GM10266 (cell line): ENCODE data around the gene ADCY4.

Source experiments
- DNase-seq: peaks from one replicate; pipeline ENCODE4 v3.0.0; 2012; ENCODE audit errors: extremely low spot score
- TF ChIP-seq, protein P1 (sequence below): IDR thresholded peaks from 2 replicates; pipeline ENCODE4 v1.5.1; 2012; ENCODE audit warnings: mild to moderate bottlenecking, low read depth; ENCODE audit not compliant: control insufficient read depth, insufficient read depth; ENCODE audit errors: missing control alignments

ADCY4 gene

DNA sequence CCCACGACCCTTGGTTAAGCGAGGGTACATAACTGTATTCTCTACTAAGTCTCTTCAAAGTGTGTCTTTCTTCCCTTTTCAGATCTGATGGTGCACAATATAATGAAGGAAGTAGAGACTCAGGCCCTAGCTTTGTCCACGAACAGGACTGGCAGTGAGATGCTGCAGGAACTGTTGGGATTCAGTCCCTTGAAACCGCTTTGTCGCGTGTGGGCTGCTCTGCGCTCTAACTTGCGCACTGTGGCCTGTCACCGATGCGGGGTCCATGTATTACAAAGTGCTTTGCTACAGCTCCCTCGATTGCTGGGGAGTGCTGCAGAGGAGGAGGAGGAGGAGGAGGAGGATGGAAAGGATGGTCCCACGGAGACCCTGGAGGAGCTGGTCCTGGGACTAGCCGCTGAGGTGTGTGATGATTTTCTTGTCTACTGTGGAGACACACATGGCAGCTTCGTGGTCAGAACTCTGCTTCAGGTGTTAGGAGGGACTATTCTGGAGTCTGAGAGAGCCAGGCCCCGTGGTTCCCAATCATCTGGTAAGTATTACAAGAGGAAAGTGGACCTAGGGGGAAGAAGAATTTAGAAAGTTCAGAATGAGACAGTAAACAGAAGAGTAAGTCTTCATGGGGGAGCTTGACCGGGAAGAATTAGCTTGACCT is 34.4 kb downstream of the ADCY4 start:
- TF ChIP-seq, protein P1, sequence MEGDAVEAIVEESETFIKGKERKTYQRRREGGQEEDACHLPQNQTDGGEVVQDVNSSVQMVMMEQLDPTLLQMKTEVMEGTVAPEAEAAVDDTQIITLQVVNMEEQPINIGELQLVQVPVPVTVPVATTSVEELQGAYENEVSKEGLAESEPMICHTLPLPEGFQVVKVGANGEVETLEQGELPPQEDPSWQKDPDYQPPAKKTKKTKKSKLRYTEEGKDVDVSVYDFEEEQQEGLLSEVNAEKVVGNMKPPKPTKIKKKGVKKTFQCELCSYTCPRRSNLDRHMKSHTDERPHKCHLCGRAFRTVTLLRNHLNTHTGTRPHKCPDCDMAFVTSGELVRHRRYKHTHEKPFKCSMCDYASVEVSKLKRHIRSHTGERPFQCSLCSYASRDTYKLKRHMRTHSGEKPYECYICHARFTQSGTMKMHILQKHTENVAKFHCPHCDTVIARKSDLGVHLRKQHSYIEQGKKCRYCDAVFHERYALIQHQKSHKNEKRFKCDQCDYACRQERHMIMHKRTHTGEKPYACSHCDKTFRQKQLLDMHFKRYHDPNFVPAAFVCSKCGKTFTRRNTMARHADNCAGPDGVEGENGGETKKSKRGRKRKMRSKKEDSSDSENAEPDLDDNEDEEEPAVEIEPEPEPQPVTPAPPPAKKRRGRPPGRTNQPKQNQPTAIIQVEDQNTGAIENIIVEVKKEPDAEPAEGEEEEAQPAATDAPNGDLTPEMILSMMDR: no peak
- DNase-seq: no peak

DNA sequence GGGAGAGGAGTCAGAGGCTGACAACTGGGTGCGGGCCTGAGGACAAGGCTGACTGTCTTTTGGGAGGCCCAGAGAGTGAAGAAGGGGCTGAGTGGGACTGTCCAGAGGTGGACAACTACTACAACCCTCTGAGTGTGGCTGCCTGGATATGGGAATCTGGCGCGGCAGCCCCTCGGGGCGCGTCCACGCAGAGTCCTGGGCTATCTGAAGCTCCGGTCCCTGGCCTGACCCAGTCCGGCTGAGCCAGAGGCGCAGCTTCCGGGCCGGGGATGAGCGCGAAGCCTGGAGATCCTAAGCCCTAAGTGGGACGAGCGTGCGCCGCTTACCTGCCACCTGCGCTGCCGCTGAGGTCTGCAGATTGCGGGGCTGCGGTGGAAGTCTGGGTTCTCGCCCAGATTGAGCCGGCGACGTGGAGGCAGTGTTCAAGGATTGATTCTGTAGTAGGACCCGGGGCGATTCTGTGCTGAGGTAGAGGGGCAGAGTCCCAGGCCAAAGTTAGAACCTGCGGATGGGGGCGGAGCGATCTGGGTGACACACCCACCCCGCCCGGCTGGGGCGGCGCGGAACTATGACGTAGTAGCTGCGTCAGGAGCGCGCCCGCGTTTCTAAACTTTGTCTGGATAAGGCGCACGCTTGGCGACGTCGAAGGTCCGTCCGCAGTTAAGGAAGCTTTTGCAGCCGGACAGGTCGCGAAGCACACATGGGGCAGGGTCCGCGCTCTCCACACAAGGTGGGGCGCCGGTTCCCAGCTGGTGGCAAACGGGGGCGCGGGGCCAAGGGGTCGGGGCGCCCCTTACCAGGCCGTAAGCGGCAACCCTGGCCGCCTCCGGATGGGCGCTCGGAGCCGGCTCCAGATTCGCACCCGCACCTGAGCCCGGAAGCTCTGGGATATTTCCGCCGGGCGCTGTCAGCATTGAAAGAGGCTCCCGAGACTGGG is 35.3 kb downstream of the ADCY4 start, which contains the start of the genes DHRS1 and NOP9:
Gene DHRS1, minus strand, starts transcription at position 526 of the 937 bp plus-strand sequence. CDS start 674 bp downstream, outside the sequence.
Gene NOP9, plus strand, starts transcription at position 596 of the 937 bp plus-strand sequence. Its CDS starts 105 bp downstream, at position 701.
- DNase-seq: peak; percentile 95
- TF ChIP-seq, protein P1: no peak

DNA sequence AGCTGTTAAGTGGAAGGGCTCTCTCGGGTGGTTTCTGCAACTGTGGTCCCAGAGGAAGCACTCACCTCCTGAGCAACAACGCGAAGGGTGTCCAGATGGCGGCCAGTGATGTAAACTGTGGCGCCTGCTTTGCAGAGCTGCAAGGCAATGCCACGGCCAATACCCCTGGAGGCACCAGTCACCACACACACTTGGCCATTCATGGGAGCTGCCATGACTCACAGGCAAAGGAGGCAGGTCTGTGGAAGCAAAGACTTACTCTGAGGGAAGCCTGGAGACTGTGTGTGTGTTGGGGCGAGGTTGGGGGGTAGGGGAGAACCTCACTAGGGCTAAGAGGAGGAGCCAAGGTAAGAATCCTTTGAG is 36.0 kb downstream of the ADCY4 start:
- DNase-seq: no peak
- TF ChIP-seq, protein P1: no peak

GRCh38 chr14:24297190-24297964 is 37.5 kb downstream of the ADCY4 start:
- no peak for DNase-seq
- TF ChIP-seq, protein P1: peak; percentile 46

- TF ChIP-seq, protein P1: peak; percentile 79
- peak; percentile 83 for DNase-seq
Observed at GRCh38 chr14:24296341-24297157, 38.3 kb downstream of the ADCY4 start.

DNA sequence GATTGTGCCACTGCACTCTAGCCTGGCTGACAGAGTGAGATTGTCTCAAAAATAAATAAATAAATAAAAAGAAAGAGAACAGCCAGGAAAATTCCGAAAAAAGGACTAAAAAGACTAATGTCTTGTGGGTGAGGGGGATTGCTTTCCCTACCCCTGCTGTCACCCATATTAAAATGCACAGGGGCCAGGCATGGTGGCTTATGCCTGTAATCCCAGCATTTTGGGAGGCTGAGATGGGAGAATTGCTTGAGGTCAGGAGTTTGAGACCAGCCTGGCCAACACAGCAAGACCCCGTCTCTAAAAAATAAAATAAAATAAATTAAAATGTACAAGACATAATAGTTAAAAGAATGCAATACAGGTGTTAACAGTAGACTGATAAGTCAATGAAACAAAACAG is 41.3 kb downstream of the ADCY4 start:
- DNase-seq: no peak
- TF ChIP-seq, protein P1: no peak
